ENCODE measurements around the gene PTGS1. TPM values are rescaled to one million over a fixed set of nuclear protein-coding genes. Genes with fewer than 3 reads are reported as not detected.

Gene PTGS1
- total RNA-seq, 1 donor from 2014 or later = 13.0 TPM

DNA sequence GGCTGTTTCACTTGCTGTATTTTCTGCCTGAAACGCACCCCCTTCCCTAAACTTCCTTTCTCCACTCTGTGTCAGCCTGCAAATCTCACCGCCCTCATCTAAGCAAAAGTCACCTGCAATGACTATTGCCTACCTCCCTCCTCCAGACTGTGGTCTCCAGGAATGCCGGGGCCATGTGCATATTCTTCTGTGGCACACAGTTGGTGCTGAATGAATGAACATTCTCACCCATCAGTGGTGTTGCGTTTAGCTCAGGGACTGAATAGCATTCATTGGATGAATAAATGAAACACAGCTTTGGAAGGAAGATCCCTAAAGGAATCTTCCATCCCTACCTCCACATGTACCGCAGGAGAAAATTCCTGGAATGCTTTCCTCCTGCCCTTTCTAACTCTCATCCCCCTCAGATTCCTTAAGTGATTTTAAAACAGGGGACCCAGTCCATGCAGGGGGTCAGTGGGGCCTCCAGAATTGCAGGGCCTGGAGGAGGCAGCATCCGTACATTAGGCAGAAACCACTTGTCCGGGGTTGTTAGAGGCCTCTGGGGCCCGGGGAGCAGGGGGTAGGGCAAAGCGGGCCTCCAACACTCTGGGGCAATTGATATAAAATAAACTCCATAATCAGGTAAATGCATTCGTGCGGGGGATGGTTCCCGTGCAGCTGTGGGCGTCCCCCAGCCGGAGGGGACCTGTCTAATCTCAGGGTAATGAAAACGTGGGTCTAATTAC is 28.3 kb upstream of the PTGS1 start:
- Histone ChIP-seq H3K36me3 (no peaks in the 10 kb centered on the region), H3K27me3 (no peaks in the 10 kb centered on the region), H3K4me1 (peaks cover 0 to 7% of the 10 kb centered on the region in 2 donors), H3K9me3 (no peaks in the 10 kb centered on the region), H3K4me3 (no peak overlapping the region), H3K27ac (no peak overlapping the region)
- intact Hi-C loops (cut with DNase I) = no loop called here
- peak in 1 of 2 donors; percentile 8 for DNase-seq (ENCODE audit: low spot score in 2 of 2)
- TF ChIP-seq, protein P1, sequence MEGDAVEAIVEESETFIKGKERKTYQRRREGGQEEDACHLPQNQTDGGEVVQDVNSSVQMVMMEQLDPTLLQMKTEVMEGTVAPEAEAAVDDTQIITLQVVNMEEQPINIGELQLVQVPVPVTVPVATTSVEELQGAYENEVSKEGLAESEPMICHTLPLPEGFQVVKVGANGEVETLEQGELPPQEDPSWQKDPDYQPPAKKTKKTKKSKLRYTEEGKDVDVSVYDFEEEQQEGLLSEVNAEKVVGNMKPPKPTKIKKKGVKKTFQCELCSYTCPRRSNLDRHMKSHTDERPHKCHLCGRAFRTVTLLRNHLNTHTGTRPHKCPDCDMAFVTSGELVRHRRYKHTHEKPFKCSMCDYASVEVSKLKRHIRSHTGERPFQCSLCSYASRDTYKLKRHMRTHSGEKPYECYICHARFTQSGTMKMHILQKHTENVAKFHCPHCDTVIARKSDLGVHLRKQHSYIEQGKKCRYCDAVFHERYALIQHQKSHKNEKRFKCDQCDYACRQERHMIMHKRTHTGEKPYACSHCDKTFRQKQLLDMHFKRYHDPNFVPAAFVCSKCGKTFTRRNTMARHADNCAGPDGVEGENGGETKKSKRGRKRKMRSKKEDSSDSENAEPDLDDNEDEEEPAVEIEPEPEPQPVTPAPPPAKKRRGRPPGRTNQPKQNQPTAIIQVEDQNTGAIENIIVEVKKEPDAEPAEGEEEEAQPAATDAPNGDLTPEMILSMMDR (IDR thresholded peaks at IDR 0.05) = no peak

DNA sequence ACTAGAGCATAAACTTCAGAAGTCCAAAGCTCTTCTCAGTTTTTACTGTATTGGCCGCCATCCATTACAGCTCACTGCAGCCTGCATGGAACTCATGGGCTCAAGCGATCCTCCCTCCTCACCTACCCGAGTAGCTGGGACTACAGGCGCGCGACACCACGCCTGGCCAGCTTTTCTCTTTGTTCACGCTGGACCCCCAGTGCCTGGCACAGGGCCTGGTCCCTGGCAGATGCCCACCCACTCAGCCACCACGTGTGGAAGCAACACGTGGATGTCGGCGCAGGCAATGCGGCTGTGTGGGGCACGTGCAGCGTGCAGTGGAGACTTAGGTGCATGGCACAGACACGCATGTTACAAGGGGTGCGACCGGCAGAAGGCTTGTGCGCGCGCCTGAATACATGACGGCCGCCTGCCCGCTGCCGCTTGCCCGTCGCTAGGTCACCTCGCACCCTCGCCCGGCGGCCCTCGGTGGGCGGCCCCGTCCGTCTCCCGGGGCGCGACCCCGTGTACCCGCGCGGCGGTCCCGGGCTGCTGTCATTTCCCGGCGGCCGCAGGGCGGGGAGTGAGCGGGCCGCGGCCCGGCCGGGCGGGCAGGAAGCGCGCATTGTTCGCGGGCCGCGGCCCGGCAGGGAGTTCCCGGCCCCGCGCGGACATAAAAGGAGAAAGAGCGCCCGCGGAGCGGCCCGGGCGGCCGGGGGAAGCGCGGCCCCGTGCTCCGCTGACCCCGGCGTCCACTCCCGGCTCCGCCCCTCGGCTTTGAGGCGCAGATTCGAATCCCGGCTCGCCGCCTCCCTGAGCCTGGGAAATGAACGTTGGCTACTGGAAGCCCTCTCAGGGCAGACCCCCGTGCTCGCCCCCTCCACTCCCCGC is 24.1 kb upstream of the PTGS1 start:
- H3K4me3 ChIP-seq = peak overlapping the region; percentile 66 to 68
- peak overlapping the region in 1 of 2 donors; percentile 39 for H3K27ac ChIP-seq
- intact Hi-C loops (cut with DNase I) = loop anchor here (5.0 kb wide), 1 partner anchor 79 kb away; no protein-coding TSS in a partner anchor
- no peaks in the 10 kb centered on the region for H3K27me3 ChIP-seq
- H3K9me3 ChIP-seq = no peaks in the 10 kb centered on the region
- no peaks in the 10 kb centered on the region for H3K36me3 ChIP-seq
- peak in 1 of 2 donors; percentile 67 for DNase-seq (ENCODE audit: low spot score in 2 of 2)
- TF ChIP-seq, protein P1 (IDR thresholded peaks at IDR 0.05) = no peak
- peaks cover 0 to 7% of the 10 kb centered on the region in 2 donors for H3K4me1 ChIP-seq

DNA sequence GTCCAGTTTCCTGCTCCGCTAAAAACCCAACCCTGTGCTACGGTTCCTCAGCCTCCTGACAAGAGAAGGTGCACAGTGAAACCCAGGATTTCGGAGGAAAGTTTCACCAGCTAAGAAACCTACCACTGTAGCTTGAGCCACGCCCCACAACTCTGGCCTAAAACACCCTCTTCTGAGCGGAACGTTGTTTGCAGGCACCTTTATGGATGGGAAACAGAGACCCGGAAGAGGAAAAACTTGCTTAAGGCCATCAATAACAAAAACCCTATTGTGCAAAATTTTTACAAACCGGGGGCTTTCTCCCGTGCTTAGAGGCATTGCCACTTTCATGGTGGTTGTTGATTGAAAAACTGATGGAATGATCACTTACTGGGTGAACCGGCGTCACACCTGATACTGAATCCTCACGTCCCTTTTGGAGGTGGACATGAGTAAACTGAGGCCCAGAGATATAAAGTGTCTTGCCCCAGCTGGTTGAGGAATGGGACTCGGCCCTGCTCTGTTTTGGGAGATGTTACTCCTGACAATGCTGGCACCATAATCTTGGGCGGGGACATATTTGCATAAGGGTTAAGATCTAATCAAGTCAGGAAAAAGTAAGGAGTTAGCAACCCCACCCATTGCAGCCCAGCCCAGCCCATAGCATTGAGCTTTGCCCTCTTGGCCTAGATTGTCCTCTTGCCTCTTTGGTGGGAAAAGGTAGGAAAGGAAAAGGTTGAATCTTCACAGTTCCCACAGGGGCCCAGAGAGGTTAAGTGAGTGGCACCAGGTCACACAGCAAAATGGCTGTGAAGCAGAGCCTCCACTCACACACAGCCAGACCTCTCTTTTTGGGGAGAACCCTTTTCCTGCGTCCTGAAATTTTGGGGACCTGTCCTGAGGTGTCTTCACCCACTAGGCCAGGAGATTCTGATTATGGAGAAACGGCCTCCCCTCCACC is 23.2 kb upstream of the PTGS1 start:
- intact Hi-C loops (cut with DNase I) = loop anchor here (5.0 kb wide), 1 partner anchor 80 kb away; no protein-coding TSS in a partner anchor

GRCh38 chr9:122348288-122348777 is 22.5 kb upstream of the PTGS1 start:
- Histone ChIP-seq H3K4me1 (peaks cover 0 to 7% of the 10 kb centered on the region in 2 donors), H3K9me3 (no peaks in the 10 kb centered on the region), H3K4me3 (no peak overlapping the region), H3K36me3 (no peaks in the 10 kb centered on the region), H3K27me3 (no peaks in the 10 kb centered on the region), H3K27ac (no peak overlapping the region)
- DNase-seq (ENCODE audit: low spot score in 2 of 2) = no peak
- intact Hi-C loops (cut with DNase I) = loop anchor here (5.0 kb wide), 1 partner anchor 81 kb away; no protein-coding TSS in a partner anchor
- TF ChIP-seq, protein P1 (IDR thresholded peaks at IDR 0.05) = no peak

More for the DNA sequence above, 23.2 kb upstream of the PTGS1 start:
- Histone ChIP-seq H3K27ac (peak overlapping the region in 1 of 2 donors; percentile 39), H3K36me3 (no peaks in the 10 kb centered on the region), H3K9me3 (no peaks in the 10 kb centered on the region), H3K27me3 (no peaks in the 10 kb centered on the region), H3K4me3 (peak overlapping the region; percentile 66 to 68), H3K4me1 (peaks cover 0 to 7% of the 10 kb centered on the region in 2 donors)
- DNase-seq (ENCODE audit: low spot score in 2 of 2) = no peak
- TF ChIP-seq, protein P1 (IDR thresholded peaks at IDR 0.05) = no peak

DNA sequence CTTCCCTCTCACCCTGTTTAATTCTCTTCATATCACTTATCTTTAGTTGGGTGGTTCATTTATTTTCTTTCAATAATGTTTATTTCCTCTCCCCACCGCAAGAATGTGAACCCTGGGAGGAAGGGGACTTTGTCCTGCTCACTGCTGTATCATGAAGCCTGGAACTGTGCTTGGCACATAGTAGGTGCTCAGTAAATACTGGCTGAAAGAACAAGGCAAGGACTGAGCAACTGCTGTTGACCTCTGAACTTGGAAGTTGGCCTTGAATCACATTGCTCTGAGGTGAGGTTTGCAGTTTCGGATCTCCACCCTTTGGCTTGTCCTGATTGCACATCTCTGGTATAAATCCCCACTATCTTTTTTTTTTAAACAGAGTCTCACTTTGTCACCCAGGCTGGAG is 22.0 kb upstream of the PTGS1 start:
- Histone ChIP-seq H3K27ac (no peak overlapping the region), H3K4me3 (no peak overlapping the region), H3K36me3 (no peaks in the 10 kb centered on the region), H3K4me1 (peaks cover 0 to 7% of the 10 kb centered on the region in 2 donors), H3K9me3 (no peaks in the 10 kb centered on the region), H3K27me3 (no peaks in the 10 kb centered on the region)
- intact Hi-C loops (cut with DNase I) = loop anchor here (5.0 kb wide), 1 partner anchor 81 kb away; no protein-coding TSS in a partner anchor
- TF ChIP-seq, protein P1 (IDR thresholded peaks at IDR 0.05) = no peak
- no peak for DNase-seq (ENCODE audit: low spot score in 2 of 2)
